HepG2 (cell line): ENCODE measurements around the gene TACC2. TPM values are rescaled to one million over a fixed set of nuclear protein-coding genes. Genes with fewer than 3 reads are reported as not detected.

ENCODE experiments used
- CREM ChIP-seq, 2 experiments: sonication (generic) in 1 of 2; formaldehyde crosslinking in 1 of 2; IDR thresholded peaks; 2 replicates each; pipeline versions ENCODE4 v1.4.0 to v1.6.1; 2016 to 2020; ENCODE audit warnings: antibody characterized with exemption in 1 of 2, mild to moderate bottlenecking in 1 of 2, missing genetic modification reagents in 1 of 2
- ELF3 ChIP-seq: IDR thresholded peaks from 2 replicates; pipeline ENCODE4 v1.6.1; 2016; ENCODE audit warnings: missing genetic modification reagents, missing compliant biosample characterization
- GTF2F1 ChIP-seq: fragments of 150-350 bp; IDR thresholded peaks from 2 replicates; pipeline ENCODE4 v1.6.1; 2014; ENCODE audit warnings: low read length
- HMG20A ChIP-seq: IDR thresholded peaks from 2 replicates; pipeline ENCODE4 v1.6.1; 2016; ENCODE audit warnings: borderline replicate concordance
- RFXAP ChIP-seq: sonication (generic); formaldehyde crosslinking; IDR thresholded peaks from 2 replicates; pipeline ENCODE4 v1.4.0; 2020; ENCODE audit warnings: missing genetic modification reagents, borderline replicate concordance
- STAT6 ChIP-seq: sonication (generic); formaldehyde crosslinking; IDR thresholded peaks from 2 replicates; pipeline ENCODE4 v1.4.0; 2020; ENCODE audit warnings: missing genetic modification reagents, mild to moderate bottlenecking, borderline replicate concordance
- ZBTB10 ChIP-seq: sonication (generic); formaldehyde crosslinking; IDR thresholded peaks from 2 replicates; pipeline ENCODE4 v1.4.0; 2020; ENCODE audit warnings: missing genetic modification reagents, borderline replicate concordance
- ZBTB4 ChIP-seq: sonication (generic); formaldehyde crosslinking; IDR thresholded peaks from 2 replicates; pipeline ENCODE4 v1.4.0; 2020; ENCODE audit warnings: missing genetic modification reagents, mild to moderate bottlenecking, borderline replicate concordance
- ZBTB46 ChIP-seq: sonication (generic); formaldehyde crosslinking; IDR thresholded peaks from 2 replicates; pipeline ENCODE4 v1.4.0; 2020; ENCODE audit warnings: mild to moderate bottlenecking, missing genetic modification reagents, borderline replicate concordance
- ZFP36 ChIP-seq: fragments of 150-350 bp; IDR thresholded peaks from 2 replicates; pipeline ENCODE4 v1.6.1; 2018; ENCODE audit warnings: borderline replicate concordance, low read length, low read depth; ENCODE audit not compliant: partially characterized antibody
- ZFP90 ChIP-seq: sonication (generic); formaldehyde crosslinking; IDR thresholded peaks from 2 replicates; pipeline ENCODE4 v1.8.0; 2022; ENCODE audit warnings: missing genetic modification reagents, mild to moderate bottlenecking, inconsistent platforms, borderline replicate concordance
- ZNF232 ChIP-seq: sonication (generic); formaldehyde crosslinking; IDR thresholded peaks from 2 replicates; pipeline ENCODE4 v1.4.0; 2020; ENCODE audit warnings: missing genetic modification reagents, borderline replicate concordance
- ZNF264 ChIP-seq: sonication (generic); formaldehyde crosslinking; IDR thresholded peaks from 2 replicates; pipeline ENCODE4 v1.4.0; 2020; ENCODE audit warnings: missing genetic modification reagents
- polyA plus RNA-seq, 8 experiments: library from polyadenylated mRNA; depleted of rRNA in 3 of 8; stranded (reverse) in 7 of 8; unstranded in 1 of 8; fragments of >200 nt; fragmentation: Illumina TruSeq in 4 of 8; extraction: Trizol in 4 of 8; gene quantifications; 2 replicates each; pipeline versions ENCODE4 v1.2.1 to v1.2.3, GENCODE V29; 2011 to 2016; ENCODE audit warnings: low read depth in 4 of 8, missing spikeins in 1 of 8, mixed read lengths in 1 of 8; ENCODE audit not compliant: insufficient read depth in 1 of 8
- total RNA-seq, 5 experiments: library from RNA; depleted of rRNA; stranded (reverse); fragments of >200 nt; fragmentation: Illumina TruSeq; extraction: Trizol; gene quantifications; 2 replicates each; pipeline ENCODE4 v1.2.3, GENCODE V29; 2016; ENCODE audit warnings: low read depth in 1 of 5
- TF ChIP-seq, protein P1 (sequence below): sonication (generic); formaldehyde crosslinking; IDR thresholded peaks from 2 replicates; pipeline ENCODE4 v1.4.0; 2020; ENCODE audit warnings: missing genetic modification reagents

TACC2 gene
- total and polyA plus RNA-seq, 2 of the 13 experiments (the other 11 are each of a cell fraction or from before 2014, with no cell fraction given), result 11.8 to 16.0 TPM

DNA sequence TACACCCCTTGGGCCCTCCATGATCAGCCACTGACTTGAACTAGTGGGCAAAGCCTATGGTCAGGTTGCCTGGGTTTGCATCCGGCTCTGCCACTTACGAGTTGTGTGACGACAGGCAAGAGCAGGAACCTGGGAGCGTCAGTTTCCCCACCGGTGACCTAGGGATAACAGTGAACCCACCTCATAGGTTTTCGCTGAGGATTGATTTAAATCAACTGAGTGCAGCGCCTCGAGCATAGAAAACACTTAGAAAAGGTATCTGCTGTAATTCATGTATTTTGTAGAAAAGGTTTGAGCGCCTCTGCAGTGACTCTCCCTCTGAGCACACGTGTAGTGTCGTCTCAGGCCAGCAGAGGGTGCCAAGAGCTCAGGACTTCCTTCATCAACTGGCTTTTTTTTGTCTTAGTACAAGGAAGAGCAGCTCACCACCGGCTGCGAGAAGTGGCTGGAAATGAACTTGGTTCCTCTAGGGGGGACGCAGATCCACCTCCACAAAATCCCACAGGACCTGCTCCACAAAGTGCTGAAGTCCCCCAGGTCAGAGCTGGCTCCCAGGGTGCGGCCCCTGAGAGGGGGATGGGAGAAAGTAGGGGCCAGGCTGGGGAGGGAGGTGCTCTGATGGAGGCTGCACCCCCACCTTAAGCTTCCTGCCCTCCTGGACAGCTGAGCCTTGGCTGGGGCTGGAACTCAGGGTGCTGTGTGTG lies 309.8 kb downstream of the TACC2 start (continued):
- TF ChIP-seq STAT6 (CRISPR knock-in tag) (0 out of 2 replicates have a peak, but pooled peaks have one; percentile 65), ZFP36 (peak; percentile 44), ZBTB4 (CRISPR knock-in tag) (peak; percentile 80; the same call in 1 of the 2 replicates), GTF2F1 (0 out of 2 replicates have a peak, but pooled peaks have one; percentile 46), CREM (IDR thresholded peaks at IDR 0.05) (peak; percentile 31; the same call in 1 of the 2 replicates), CREM (CRISPR knock-in tag; IDR thresholded peaks at IDR 0.05) (no peak), ZBTB10 (CRISPR knock-in tag) (no peak), ELF3 (CRISPR knock-in tag) (peak; percentile 86), ZFP90 (CRISPR knock-in tag) (peak; percentile 63; the same call in 1 of the 2 replicates), ZBTB46 (CRISPR knock-in tag) (no peak), ZNF264 (CRISPR knock-in tag) (peak; percentile 48; the same call in 1 of the 2 replicates), RFXAP (0 out of 2 replicates have a peak, but pooled peaks have one; percentile 66), ZNF232 (CRISPR knock-in tag) (0 out of 2 replicates have a peak, but pooled peaks have one; percentile 56), HMG20A (no peak)
- TF ChIP-seq, protein P1, sequence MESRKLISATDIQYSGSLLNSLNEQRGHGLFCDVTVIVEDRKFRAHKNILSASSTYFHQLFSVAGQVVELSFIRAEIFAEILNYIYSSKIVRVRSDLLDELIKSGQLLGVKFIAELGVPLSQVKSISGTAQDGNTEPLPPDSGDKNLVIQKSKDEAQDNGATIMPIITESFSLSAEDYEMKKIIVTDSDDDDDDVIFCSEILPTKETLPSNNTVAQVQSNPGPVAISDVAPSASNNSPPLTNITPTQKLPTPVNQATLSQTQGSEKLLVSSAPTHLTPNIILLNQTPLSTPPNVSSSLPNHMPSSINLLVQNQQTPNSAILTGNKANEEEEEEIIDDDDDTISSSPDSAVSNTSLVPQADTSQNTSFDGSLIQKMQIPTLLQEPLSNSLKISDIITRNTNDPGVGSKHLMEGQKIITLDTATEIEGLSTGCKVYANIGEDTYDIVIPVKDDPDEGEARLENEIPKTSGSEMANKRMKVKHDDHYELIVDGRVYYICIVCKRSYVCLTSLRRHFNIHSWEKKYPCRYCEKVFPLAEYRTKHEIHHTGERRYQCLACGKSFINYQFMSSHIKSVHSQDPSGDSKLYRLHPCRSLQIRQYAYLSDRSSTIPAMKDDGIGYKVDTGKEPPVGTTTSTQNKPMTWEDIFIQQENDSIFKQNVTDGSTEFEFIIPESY (CRISPR knock-in tag), result 0 out of 2 replicates have a peak, but pooled peaks have one; percentile 3
